CD14-positive monocyte (primary cell): ENCODE data around the gene WDR64. TPM values are rescaled to one million over a fixed set of nuclear protein-coding genes. Genes with fewer than 3 reads are reported as not detected.

ENCODE experiments used
- DNase-seq, 3 donors: peaks; one replicate each; pipeline ENCODE4 v3.0.0-alpha.2; 2011 to 2022
- H2AFZ ChIP-seq: 2 replicates; pipeline ENCODE4 v1.6.0; 2012; ENCODE audit warnings: mild to moderate bottlenecking, low read depth, low read length, inconsistent platforms; ENCODE audit not compliant: insufficient read depth, poor library complexity, severe bottlenecking
- H3K27ac ChIP-seq, 2 donors: 1 replicate in 1 of 2; 2 replicates in 1 of 2; pipeline ENCODE4 v1.5.1; 2012 to 2013; ENCODE audit warnings: low read length in 2 of 2, control low read depth in 1 of 2, inconsistent platforms in 1 of 2, low read depth in 1 of 2, mild to moderate bottlenecking in 1 of 2
- H3K27me3 ChIP-seq, 2 donors: one replicate each; pipeline versions ENCODE4 v1.6.0 to v1.6.1; 2011 to 2013; ENCODE audit warnings: low read length in 2 of 2; ENCODE audit not compliant: control insufficient read depth in 2 of 2, insufficient read depth in 2 of 2
- H3K36me3 ChIP-seq, 2 donors: replicated peaks in 1 of 2; 1 replicate in 1 of 2; 2 replicates in 1 of 2; pipeline versions ENCODE4 v1.5.1 to v1.6.1; 2012 to 2013; ENCODE audit warnings: low read length in 2 of 2, control low read depth in 1 of 2, inconsistent platforms in 1 of 2, mild to moderate bottlenecking in 1 of 2; ENCODE audit not compliant: insufficient read depth in 2 of 2, control insufficient read depth in 1 of 2
- H3K4me1 ChIP-seq, 2 donors: 1 replicate in 1 of 2; 2 replicates in 1 of 2; pipeline versions ENCODE4 v1.5.1 to v1.6.1; 2012 to 2013; ENCODE audit warnings: low read length in 2 of 2, control low read depth in 1 of 2, inconsistent platforms in 1 of 2, mild to moderate bottlenecking in 1 of 2, moderate library complexity in 1 of 2; ENCODE audit not compliant: insufficient read depth in 2 of 2, control insufficient read depth in 1 of 2
- H3K4me2 ChIP-seq: replicated peaks from 2 replicates; pipeline ENCODE3; 2012; ENCODE audit warnings: low read length, moderate library complexity, mild to moderate bottlenecking; ENCODE audit not compliant: poor library complexity, severe bottlenecking; ENCODE audit errors: extremely low read depth
- H3K4me3 ChIP-seq, 3 experiments: fragments of 200-600 bp in 1 of 3; sonication (generic) in 1 of 3; replicated peaks in 1 of 3; 1 replicate in 2 of 3; 2 replicates in 1 of 3; pipeline ENCODE4 v1.5.1; 2011 to 2013; ENCODE audit warnings: low read length in 3 of 3, mild to moderate bottlenecking in 3 of 3, control low read depth in 2 of 3, low read depth in 2 of 3, inconsistent platforms in 1 of 3, moderate library complexity in 1 of 3
- H3K79me2 ChIP-seq: 2 replicates; pipeline ENCODE4 v1.6.0; 2012; ENCODE audit warnings: mild to moderate bottlenecking, control low read depth, inconsistent platforms, low read length, moderate library complexity; ENCODE audit not compliant: insufficient read depth
- H3K9ac ChIP-seq: 2 replicates; pipeline ENCODE4 v1.6.0; 2017; ENCODE audit warnings: low read length, mild to moderate bottlenecking; ENCODE audit not compliant: insufficient read depth, poor library complexity, severe bottlenecking
- H3K9me3 ChIP-seq, 2 donors: replicated peaks in 1 of 2; 1 replicate in 1 of 2; 2 replicates in 1 of 2; pipeline versions ENCODE4 v1.5.1 to v1.6.1; 2012 to 2013; ENCODE audit warnings: low read length in 2 of 2, control low read depth in 1 of 2; ENCODE audit not compliant: control insufficient read depth in 1 of 2, insufficient read depth in 1 of 2
- H4K20me1 ChIP-seq: 2 replicates; pipeline ENCODE4 v1.6.0; 2012; ENCODE audit warnings: mild to moderate bottlenecking, low read length, control low read depth, moderate library complexity; ENCODE audit not compliant: insufficient read depth
- H3K27ac Mint-ChIP-seq, 7 donors: one replicate each; pipeline ENCODE4 v1.8.0; 2020; ENCODE audit warnings: mild to moderate bottlenecking in 7 of 7, mixed read lengths in 7 of 7, moderate library complexity in 6 of 7, inconsistent platforms in 2 of 7
- H3K27me3 Mint-ChIP-seq, 3 donors: one replicate each; pipeline ENCODE4 v1.8.0; 2021 to 2022; ENCODE audit warnings: low read depth in 3 of 3, mild to moderate bottlenecking in 3 of 3, mixed read lengths in 3 of 3, moderate library complexity in 3 of 3, inconsistent platforms in 1 of 3
- H3K36me3 Mint-ChIP-seq, 2 donors: one replicate each; pipeline ENCODE4 v1.8.0; 2020; ENCODE audit warnings: mixed read lengths in 2 of 2, inconsistent platforms in 1 of 2, mild to moderate bottlenecking in 1 of 2
- H3K4me1 Mint-ChIP-seq: one replicate; pipeline ENCODE4 v1.8.0; 2020; ENCODE audit warnings: mild to moderate bottlenecking, mixed read lengths
- H3K4me3 Mint-ChIP-seq, 2 donors: one replicate each; pipeline ENCODE4 v1.8.0; 2020; ENCODE audit warnings: mild to moderate bottlenecking in 2 of 2, mixed read lengths in 2 of 2, moderate library complexity in 1 of 2
- H3K9me3 Mint-ChIP-seq, 7 donors: one replicate each; pipeline ENCODE4 v1.8.0; 2020 to 2022; ENCODE audit warnings: mixed read lengths in 7 of 7, mild to moderate bottlenecking in 6 of 7, moderate library complexity in 6 of 7, inconsistent platforms in 2 of 7
- WGBS: methylation state at CpG from one replicate; pipeline ENCODE4 v1.1.5; 2013; ENCODE audit warnings: missing lambda C conversion rate; ENCODE audit not compliant: insufficient coverage; 5-methylcytosine and 5-hydroxymethylcytosine counted together
- intact Hi-C, 2 donors: fragments of 100-400 bp; cut with micrococcal nuclease; formaldehyde crosslinking; loops; one replicate each; pipeline versions ENCODE4 v1.15.0 to v1.15.1; 2023
- polyA plus RNA-seq, 3 donors: library from polyadenylated mRNA; depleted of rRNA in 1 of 3; unstranded in 2 of 3; stranded (reverse) in 1 of 3; fragments of 300-500 nt in 2 of 3; fragments of >200 nt in 1 of 3; fragmentation: Illumina TruSeq in 2 of 3; gene quantifications; 1 replicate in 2 of 3; 2 replicates in 1 of 3; pipeline ENCODE4 v1.2.3, GENCODE V29; 2012 to 2021
- TF ChIP-seq, protein P1 (sequence below): fragments of 200-600 bp; IDR thresholded peaks from one replicate; pipeline ENCODE4 v1.8.0; 2022; ENCODE audit warnings: antibody characterized with exemption, mild to moderate bottlenecking

The WDR64 gene
- polyA plus RNA-seq, 3 donors: not detected

DNA sequence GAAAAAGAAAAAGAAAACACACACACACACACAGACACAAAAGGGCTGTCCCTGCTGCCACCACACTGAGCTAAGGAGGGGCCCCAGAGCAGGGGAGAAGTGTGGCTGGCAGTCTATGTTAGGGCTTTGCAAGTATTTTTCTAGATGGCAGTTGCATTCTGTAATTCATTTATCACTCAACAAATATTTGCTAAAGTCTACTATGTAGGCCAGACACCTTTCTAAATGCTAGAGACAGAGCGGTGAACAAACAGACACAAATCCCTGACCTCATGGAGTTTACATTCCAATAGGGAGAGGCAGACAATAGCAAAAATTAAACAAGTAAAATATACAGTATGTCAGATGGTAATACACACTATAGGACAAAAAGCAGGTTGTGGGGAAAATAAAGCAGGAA, 20.2 kb downstream of the WDR64 start:
- no peak overlapping the region for H2AFZ ChIP-seq
- intact Hi-C loops: no loop called here

DNA sequence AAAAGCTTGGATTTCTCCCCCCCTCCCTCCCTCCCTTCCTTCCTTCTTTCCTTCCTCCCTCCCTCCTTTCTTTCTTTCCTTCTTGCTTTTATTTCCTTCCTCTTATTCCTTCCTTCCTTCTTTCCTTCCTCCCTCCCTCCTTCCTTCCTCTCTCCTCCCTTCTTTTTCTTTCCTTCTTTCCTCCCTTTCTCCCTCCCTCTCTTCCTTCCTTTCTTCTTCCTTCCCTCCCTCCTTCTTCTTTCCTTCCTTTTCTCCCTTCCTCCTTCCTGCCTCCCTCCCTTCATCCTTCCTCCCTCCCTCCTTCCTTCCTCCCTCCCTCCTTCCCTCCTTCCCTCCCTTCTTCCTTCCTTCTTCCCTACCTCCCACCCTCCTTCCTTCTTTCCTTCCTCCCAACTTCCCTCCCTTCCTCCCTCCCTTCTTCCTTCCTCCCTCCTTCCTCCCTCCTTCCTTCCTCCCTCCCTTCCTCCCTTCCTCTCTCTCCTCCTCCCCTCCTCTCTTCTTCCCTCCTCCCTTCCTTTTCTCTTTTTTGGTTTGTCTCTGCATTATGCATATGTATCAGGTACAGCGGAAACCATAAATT, 22.8 kb downstream of the WDR64 start:
- WGBS: no CpG with 5 or more reads among the region's 1 CpG
- TF ChIP-seq, protein P1, sequence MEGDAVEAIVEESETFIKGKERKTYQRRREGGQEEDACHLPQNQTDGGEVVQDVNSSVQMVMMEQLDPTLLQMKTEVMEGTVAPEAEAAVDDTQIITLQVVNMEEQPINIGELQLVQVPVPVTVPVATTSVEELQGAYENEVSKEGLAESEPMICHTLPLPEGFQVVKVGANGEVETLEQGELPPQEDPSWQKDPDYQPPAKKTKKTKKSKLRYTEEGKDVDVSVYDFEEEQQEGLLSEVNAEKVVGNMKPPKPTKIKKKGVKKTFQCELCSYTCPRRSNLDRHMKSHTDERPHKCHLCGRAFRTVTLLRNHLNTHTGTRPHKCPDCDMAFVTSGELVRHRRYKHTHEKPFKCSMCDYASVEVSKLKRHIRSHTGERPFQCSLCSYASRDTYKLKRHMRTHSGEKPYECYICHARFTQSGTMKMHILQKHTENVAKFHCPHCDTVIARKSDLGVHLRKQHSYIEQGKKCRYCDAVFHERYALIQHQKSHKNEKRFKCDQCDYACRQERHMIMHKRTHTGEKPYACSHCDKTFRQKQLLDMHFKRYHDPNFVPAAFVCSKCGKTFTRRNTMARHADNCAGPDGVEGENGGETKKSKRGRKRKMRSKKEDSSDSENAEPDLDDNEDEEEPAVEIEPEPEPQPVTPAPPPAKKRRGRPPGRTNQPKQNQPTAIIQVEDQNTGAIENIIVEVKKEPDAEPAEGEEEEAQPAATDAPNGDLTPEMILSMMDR: no peak

More for the DNA sequence above, 20.2 kb downstream of the WDR64 start:
- no peaks in the 10 kb centered on the region for H3K36me3 ChIP-seq
- H3K4me3 ChIP-seq: no peak overlapping the region
- no peaks in the 10 kb centered on the region for H4K20me1 ChIP-seq
- Mint-ChIP-seq H3K27me3 (peaks cover 0 to 18% (median 6%) of the 10 kb centered on the region in 3 donors), H3K9me3 (peaks cover 1 to 3% (median 2%) of the 10 kb centered on the region in 7 donors), H3K4me3 (no peak overlapping the region), H3K27ac (peak overlapping the region in 1 of 7 donors; percentile 26), H3K36me3 (no peaks in the 10 kb centered on the region), H3K4me1 (no peaks in the 10 kb centered on the region)
- DNase-seq: no peak
- TF ChIP-seq, protein P1: no peak
- no peaks in the 10 kb centered on the region for H3K9me3 ChIP-seq
- H3K27me3 ChIP-seq: no peaks in the 10 kb centered on the region
- H3K4me2 ChIP-seq: no peak overlapping the region
- H3K79me2 ChIP-seq: no peaks in the 10 kb centered on the region
- H3K9ac ChIP-seq: no peak overlapping the region
- H3K4me1 ChIP-seq: no peaks in the 10 kb centered on the region
- WGBS: no CpG with 5 or more reads among the region's 1 CpG
- no peak overlapping the region for H3K27ac ChIP-seq

More for the DNA sequence above, 22.8 kb downstream of the WDR64 start:
- Histone ChIP-seq H3K4me2 (no peak overlapping the region), H3K79me2 (no peaks in the 10 kb centered on the region), H3K9me3 (no peaks in the 10 kb centered on the region), H3K36me3 (no peaks in the 10 kb centered on the region), H3K4me3 (no peak overlapping the region), H3K27me3 (peaks cover 0 to 4% of the 10 kb centered on the region in 2 donors), H4K20me1 (no peaks in the 10 kb centered on the region), H3K9ac (no peak overlapping the region), H3K27ac (no peak overlapping the region), H3K4me1 (no peaks in the 10 kb centered on the region), H2AFZ (no peak overlapping the region)
- intact Hi-C loops: no loop called here
- peaks cover 1 to 3% (median 2%) of the 10 kb centered on the region in 7 donors for H3K9me3 Mint-ChIP-seq
- no peaks in the 10 kb centered on the region for H3K4me1 Mint-ChIP-seq
- peaks cover 0 to 20% (median 7%) of the 10 kb centered on the region in 3 donors for H3K27me3 Mint-ChIP-seq
- no peaks in the 10 kb centered on the region for H3K36me3 Mint-ChIP-seq
- DNase-seq: no peak
- H3K27ac Mint-ChIP-seq: peak overlapping the region in 1 of 7 donors; percentile 41
- H3K4me3 Mint-ChIP-seq: no peak overlapping the region
